HCT116 (cell line): ENCODE data around the gene DPYSL4. TPM values are rescaled to one million over a fixed set of nuclear protein-coding genes. Genes with fewer than 3 reads are reported as not detected.

ENCODE experiments used
- ATAC-seq: fragments of 200-7000 bp; cut with Tn5 transposase; 2 replicates; pipeline ENCODE4 v1.9.1; 2020; ENCODE audit warnings: mild to moderate bottlenecking, moderate library complexity
- BruUV-seq: library from RNA; stranded (reverse); fragments of 400-500 nt; replicated peaks from 2 replicates; lab custom pipeline; 2021; lab: Mats Ljungman, UMichigan
- CTCF ChIA-PET: fragments of 300-600 bp; sonication (Branson Sonifier 250); formaldehyde crosslinking; loops from one replicate; lab custom pipeline; 2021; ENCODE audit warnings: antibody characterized with exemption; lab: Charles Lee
- POLR2A ChIA-PET: fragments of 300-600, 350-600 bp; sonication (Branson Sonifier 250); formaldehyde crosslinking; loops from one replicate; lab custom pipeline; 2021; ENCODE audit warnings: antibody characterized with exemption; lab: Charles Lee
- RAD21 ChIA-PET, 2 experiments: fragments of 300-600 bp; sonication (Branson Sonifier 250); formaldehyde crosslinking; loops; one replicate each; lab custom pipeline; 2023; ENCODE audit warnings: low total read pairs in 2 of 2; ENCODE audit not compliant: uncharacterized antibody in 2 of 2, unreplicated experiment in 2 of 2, low non-redundant PET in 1 of 2; lab: Charles Lee
- DNase-seq: peaks from one replicate; pipeline ENCODE4 v3.0.0-alpha.2; 2010; ENCODE audit warnings: low read depth, low spot score
- H2AFZ ChIP-seq: fragments of 200-600 bp; shearing (Covaris generic), sonication (generic); 2 replicates; pipeline ENCODE4 v1.6.1; 2017; ENCODE audit warnings: low read depth, mixed run types, mixed read lengths, antibody characterized with exemption, low read length; ENCODE audit not compliant: poor library complexity, severe bottlenecking
- H3K27ac ChIP-seq: 2 replicates; pipeline ENCODE4 v1.5.1; 2012; ENCODE audit warnings: low read depth, low read length
- H3K27me3 ChIP-seq: fragments of 200-600 bp; sonication (generic); 2 replicates; pipeline ENCODE4 v1.6.1; 2016; ENCODE audit warnings: mixed run types, low read length, mixed read lengths; ENCODE audit not compliant: insufficient read depth
- H3K36me3 ChIP-seq, 2 experiments: fragments of 200-500 bp in 1 of 2; fragments of 200-600 bp in 1 of 2; sonication (Bioruptor generic) in 1 of 2; sonication (generic) in 1 of 2; 2 replicates each; pipeline versions ENCODE4 v1.5.1 to v1.6.1; 2014 to 2016; ENCODE audit warnings: low read length in 2 of 2, inconsistent platforms in 1 of 2, mixed read lengths in 1 of 2, mixed run types in 1 of 2; ENCODE audit not compliant: insufficient read depth in 2 of 2, control insufficient read depth in 1 of 2
- H3K4me1 ChIP-seq, 2 experiments: fragments of 200-600 bp in 1 of 2; sonication (generic) in 1 of 2; 2 replicates each; pipeline versions ENCODE4 v1.5.1 to v1.6.1; 2012 to 2017; ENCODE audit warnings: low read length in 2 of 2, inconsistent platforms in 1 of 2, mild to moderate bottlenecking in 1 of 2, mixed read lengths in 1 of 2, mixed run types in 1 of 2, moderate library complexity in 1 of 2; ENCODE audit not compliant: insufficient read depth in 2 of 2, control insufficient read depth in 1 of 2
- H3K4me2 ChIP-seq: fragments of 200-600 bp; sonication (generic); 2 replicates; pipeline ENCODE4 v1.6.1; 2017; ENCODE audit warnings: mixed run types, low read length, mixed read lengths
- H3K4me3 ChIP-seq, 2 experiments: fragments of 200-600 bp in 1 of 2; sonication (generic) in 1 of 2; replicated peaks in 1 of 2; 2 replicates each; pipeline ENCODE4 v1.5.1; 2011 to 2016; ENCODE audit warnings: low read length in 2 of 2, control low read depth in 1 of 2, low read depth in 1 of 2, mild to moderate bottlenecking in 1 of 2, mixed read lengths in 1 of 2, mixed run types in 1 of 2
- H3K79me2 ChIP-seq: fragments of 200-600 bp; sonication (generic); 2 replicates; pipeline ENCODE4 v1.6.1; 2017; ENCODE audit warnings: mild to moderate bottlenecking, mixed run types, low read length, moderate library complexity, mixed read lengths; ENCODE audit not compliant: insufficient read depth
- H3K9ac ChIP-seq: fragments of 200-600 bp; sonication (generic); 2 replicates; pipeline ENCODE4 v1.6.1; 2016; ENCODE audit warnings: low read length, mixed read lengths
- H3K9me2 ChIP-seq: fragments of 200-600 bp; sonication (generic), shearing (Covaris generic); 2 replicates; pipeline ENCODE4 v1.6.1; 2017; ENCODE audit warnings: mixed run types, mild to moderate bottlenecking, moderate library complexity; ENCODE audit not compliant: insufficient read depth
- H3K9me3 ChIP-seq, 2 experiments: fragments of 200-500 bp in 1 of 2; fragments of 200-600 bp in 1 of 2; sonication (Bioruptor generic) in 1 of 2; sonication (generic) in 1 of 2; 2 replicates each; pipeline ENCODE4 v1.6.1; 2014 to 2017; ENCODE audit warnings: low read length in 2 of 2, mixed read lengths in 2 of 2, inconsistent platforms in 1 of 2, low read depth in 1 of 2, mild to moderate bottlenecking in 1 of 2, mixed run types in 1 of 2, moderate library complexity in 1 of 2; ENCODE audit not compliant: control insufficient read depth in 1 of 2, insufficient read depth in 1 of 2
- H4K20me1 ChIP-seq: fragments of 200-600 bp; sonication (generic), shearing (Covaris generic); 2 replicates; pipeline ENCODE4 v1.6.1; 2017; ENCODE audit warnings: mixed run types, mild to moderate bottlenecking, moderate library complexity; ENCODE audit not compliant: insufficient read depth
- ATF3 ChIP-seq: IDR thresholded peaks from 2 replicates; pipeline ENCODE4 v1.6.1; 2012
- CBX3 ChIP-seq: IDR thresholded peaks from 2 replicates; pipeline ENCODE4 v1.6.1; 2012; ENCODE audit warnings: low read depth
- CEBPB ChIP-seq: IDR thresholded peaks from 2 replicates; pipeline ENCODE4 v1.6.1; 2012; ENCODE audit warnings: low read depth
- CTCF ChIP-seq, 3 experiments: fragments of 200-600 bp in 1 of 3; sonication (generic) in 1 of 3; IDR thresholded peaks in 2 of 3; conservative IDR thresholded peaks in 1 of 3; 2 replicates each; pipeline ENCODE4 v1.5.1; 2012 to 2017; ENCODE audit warnings: low read depth in 2 of 3, low read length in 2 of 3, antibody characterized with exemption in 1 of 3, borderline replicate concordance in 1 of 3, control low read depth in 1 of 3, mild to moderate bottlenecking in 1 of 3, mixed read lengths in 1 of 3, mixed run types in 1 of 3, moderate library complexity in 1 of 3; ENCODE audit not compliant: insufficient read depth in 1 of 3
- POLR2AphosphoS5 ChIP-seq: IDR thresholded peaks from 2 replicates; pipeline ENCODE4 v1.6.1; 2011; ENCODE audit warnings: mild to moderate bottlenecking, low read depth, low read length, moderate library complexity
- SIN3A ChIP-seq: IDR thresholded peaks from 2 replicates; pipeline ENCODE4 v1.6.1; 2012; ENCODE audit warnings: low read depth
- SP1 ChIP-seq: IDR thresholded peaks from 2 replicates; pipeline ENCODE4 v1.6.1; 2012; ENCODE audit warnings: low read depth
- SRF ChIP-seq: IDR thresholded peaks from 2 replicates; pipeline ENCODE4 v1.6.1; 2012; ENCODE audit warnings: low read depth
- ZFX ChIP-seq: fragments of 450-650 bp; IDR thresholded peaks from 2 replicates; pipeline ENCODE4 v1.6.1; 2017
- intact Hi-C: fragments of 100-400 bp; cut with micrococcal nuclease; formaldehyde crosslinking; loops from 2 replicates; pipeline ENCODE4 v1.10.0; 2022
- total RNA-seq: library from RNA; stranded (reverse); gene quantifications from one replicate; pipeline ENCODE4 v1.2.1, GENCODE V29; 2021; ENCODE audit not compliant: unreplicated experiment
- TF ChIP-seq, protein P1 (sequence below): IDR thresholded peaks from 2 replicates; pipeline ENCODE4 v1.6.1; 2012; ENCODE audit warnings: low read depth

DPYSL4 gene
- total RNA-seq, 1 experiment from 2014 or later, result 5.4 TPM

- H3K9ac ChIP-seq, result no peak overlapping the region
- H3K9me3 ChIP-seq, result no peaks in the 10 kb centered on the region
- H3K79me2 ChIP-seq, result no peaks in the 10 kb centered on the region
- peaks cover 0 to 8% of the 10 kb centered on the region in 2 experiments; a peak in 1 of 4 replicates for H3K4me1 ChIP-seq
- no peaks in the 10 kb centered on the region for H4K20me1 ChIP-seq
- DNase-seq (no peak), ATAC-seq (no peak)
- intact Hi-C loops, result no loop called here
- no peaks in the 10 kb centered on the region for H3K36me3 ChIP-seq
- no peak overlapping the region for H2AFZ ChIP-seq
- ChIA-PET CTCF (no interaction called here), RAD21 (no interaction called here), POLR2A (no interaction called here)
- no peak overlapping the region for H3K4me2 ChIP-seq
- H3K27me3 ChIP-seq, result no peaks in the 10 kb centered on the region
- TF ChIP-seq, protein P1, sequence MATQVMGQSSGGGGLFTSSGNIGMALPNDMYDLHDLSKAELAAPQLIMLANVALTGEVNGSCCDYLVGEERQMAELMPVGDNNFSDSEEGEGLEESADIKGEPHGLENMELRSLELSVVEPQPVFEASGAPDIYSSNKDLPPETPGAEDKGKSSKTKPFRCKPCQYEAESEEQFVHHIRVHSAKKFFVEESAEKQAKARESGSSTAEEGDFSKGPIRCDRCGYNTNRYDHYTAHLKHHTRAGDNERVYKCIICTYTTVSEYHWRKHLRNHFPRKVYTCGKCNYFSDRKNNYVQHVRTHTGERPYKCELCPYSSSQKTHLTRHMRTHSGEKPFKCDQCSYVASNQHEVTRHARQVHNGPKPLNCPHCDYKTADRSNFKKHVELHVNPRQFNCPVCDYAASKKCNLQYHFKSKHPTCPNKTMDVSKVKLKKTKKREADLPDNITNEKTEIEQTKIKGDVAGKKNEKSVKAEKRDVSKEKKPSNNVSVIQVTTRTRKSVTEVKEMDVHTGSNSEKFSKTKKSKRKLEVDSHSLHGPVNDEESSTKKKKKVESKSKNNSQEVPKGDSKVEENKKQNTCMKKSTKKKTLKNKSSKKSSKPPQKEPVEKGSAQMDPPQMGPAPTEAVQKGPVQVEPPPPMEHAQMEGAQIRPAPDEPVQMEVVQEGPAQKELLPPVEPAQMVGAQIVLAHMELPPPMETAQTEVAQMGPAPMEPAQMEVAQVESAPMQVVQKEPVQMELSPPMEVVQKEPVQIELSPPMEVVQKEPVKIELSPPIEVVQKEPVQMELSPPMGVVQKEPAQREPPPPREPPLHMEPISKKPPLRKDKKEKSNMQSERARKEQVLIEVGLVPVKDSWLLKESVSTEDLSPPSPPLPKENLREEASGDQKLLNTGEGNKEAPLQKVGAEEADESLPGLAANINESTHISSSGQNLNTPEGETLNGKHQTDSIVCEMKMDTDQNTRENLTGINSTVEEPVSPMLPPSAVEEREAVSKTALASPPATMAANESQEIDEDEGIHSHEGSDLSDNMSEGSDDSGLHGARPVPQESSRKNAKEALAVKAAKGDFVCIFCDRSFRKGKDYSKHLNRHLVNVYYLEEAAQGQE, result no peak
- TF ChIP-seq CBX3 (no peak), CEBPB (no peak), SRF (no peak), SP1 (no peak), CTCF (IDR thresholded peaks at IDR 0.05 in 2 of 3, conservative IDR thresholded peaks at IDR 0.05 in 1 of 3; ENCODE audit: borderline replicate concordance in 1 of 3, insufficient read depth in 1 of 3, low read depth in 2 of 3, low read length in 2 of 3) (no peak), ZFX (no peak), POLR2AphosphoS5 (no peak), SIN3A (no peak), ATF3 (no peak)
- no TSS peak for BruUV-seq
- H3K9me2 ChIP-seq, result no peaks in the 10 kb centered on the region
- H3K4me3 ChIP-seq, result no peak overlapping the region
- H3K27ac ChIP-seq, result no peak overlapping the region
These were observed 65.2 kb downstream of the DPYSL4 start for GRCh38 chr10:132251928-132252327.
